ENCODE data around the gene SIVA1.

SIVA1 gene

DNA sequence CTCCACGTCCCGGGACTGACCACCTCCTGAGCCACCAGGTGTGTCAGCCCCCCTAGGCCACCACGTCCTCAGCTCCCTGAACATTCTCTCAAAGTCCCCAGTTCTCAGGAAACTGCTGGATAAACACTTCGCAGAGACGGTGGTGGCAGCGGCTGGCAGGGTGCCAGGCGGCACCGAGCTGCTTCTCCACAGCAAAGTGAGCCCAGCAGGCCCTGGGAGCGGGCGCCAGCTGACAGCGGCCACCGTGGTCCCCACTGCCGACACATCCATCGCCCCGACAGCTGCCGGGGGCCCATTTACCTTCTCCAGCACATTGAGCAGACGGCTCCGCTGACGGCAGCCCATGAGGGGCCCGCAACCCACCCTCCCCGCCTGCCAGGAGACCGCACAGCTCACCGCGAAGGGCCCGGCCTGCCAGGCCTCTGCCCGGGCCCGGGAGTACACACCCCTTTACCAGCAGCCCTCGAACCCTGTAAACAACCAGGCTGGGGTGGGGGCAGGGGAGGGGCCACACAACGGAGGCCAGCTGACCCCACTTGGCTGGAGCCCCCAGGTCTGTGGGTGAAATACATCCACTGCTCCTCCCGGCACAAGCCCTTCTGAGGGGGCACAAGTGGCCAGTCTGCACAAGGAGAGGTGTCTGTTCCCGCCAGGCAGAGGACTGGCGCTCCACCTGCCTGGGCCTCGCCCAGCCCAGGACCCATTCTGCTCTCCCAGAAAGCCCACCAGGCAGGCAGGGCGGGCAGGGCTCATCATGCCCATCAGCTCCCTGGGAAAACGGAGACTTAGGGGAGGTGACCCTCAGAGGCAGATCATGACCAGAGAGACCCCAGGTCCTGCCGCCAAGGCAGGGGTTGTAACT is 32.1 kb downstream of the SIVA1 start:
- DNase-seq (ENCODE audit: low spot score): no peak

DNA sequence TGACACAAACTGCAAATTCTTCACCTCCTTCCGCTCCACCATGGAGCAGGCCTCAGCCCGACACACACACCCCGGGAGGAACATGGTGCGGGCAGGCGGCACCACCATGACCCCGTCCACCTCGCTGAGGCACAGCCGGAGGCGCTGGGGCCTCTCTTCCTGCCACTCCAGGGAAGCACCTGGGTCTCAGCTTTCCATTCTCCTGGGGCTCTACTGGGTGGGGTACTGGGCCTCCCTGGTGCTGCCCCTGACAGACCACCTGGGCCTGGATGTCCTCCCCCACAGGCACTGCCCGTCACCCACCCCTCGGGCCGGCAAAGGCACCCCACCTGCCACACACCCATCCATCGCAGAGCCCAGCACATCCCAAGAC is 32.7 kb downstream of the SIVA1 start:
- DNase-seq (ENCODE audit: low spot score): no peak

DNA sequence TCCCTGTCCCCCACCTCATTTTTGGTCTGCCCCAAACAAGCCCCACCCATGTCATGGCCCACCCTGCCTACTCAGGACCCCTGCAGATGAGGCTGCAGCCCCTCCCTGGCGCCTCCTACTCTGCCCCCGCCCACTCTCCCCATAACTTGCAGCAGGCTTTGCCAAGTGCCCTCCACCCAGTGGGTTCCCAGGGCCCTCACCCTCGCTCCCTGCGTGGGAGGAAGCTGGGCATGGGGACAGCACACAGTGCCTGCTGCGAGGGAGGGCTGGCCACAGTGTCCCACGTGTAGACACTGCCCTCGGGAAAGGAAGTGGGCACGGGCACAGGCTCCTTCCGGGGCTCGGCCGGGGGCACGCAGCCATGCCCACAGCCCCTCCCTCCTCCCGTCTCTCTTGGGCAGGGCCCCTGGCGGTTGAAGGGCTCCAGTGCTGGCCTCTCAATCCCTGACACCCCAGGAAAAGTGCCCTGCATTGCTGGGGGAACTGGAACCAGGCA is 33.2 kb downstream of the SIVA1 start:
- no peak for DNase-seq (ENCODE audit: low spot score)

DNA sequence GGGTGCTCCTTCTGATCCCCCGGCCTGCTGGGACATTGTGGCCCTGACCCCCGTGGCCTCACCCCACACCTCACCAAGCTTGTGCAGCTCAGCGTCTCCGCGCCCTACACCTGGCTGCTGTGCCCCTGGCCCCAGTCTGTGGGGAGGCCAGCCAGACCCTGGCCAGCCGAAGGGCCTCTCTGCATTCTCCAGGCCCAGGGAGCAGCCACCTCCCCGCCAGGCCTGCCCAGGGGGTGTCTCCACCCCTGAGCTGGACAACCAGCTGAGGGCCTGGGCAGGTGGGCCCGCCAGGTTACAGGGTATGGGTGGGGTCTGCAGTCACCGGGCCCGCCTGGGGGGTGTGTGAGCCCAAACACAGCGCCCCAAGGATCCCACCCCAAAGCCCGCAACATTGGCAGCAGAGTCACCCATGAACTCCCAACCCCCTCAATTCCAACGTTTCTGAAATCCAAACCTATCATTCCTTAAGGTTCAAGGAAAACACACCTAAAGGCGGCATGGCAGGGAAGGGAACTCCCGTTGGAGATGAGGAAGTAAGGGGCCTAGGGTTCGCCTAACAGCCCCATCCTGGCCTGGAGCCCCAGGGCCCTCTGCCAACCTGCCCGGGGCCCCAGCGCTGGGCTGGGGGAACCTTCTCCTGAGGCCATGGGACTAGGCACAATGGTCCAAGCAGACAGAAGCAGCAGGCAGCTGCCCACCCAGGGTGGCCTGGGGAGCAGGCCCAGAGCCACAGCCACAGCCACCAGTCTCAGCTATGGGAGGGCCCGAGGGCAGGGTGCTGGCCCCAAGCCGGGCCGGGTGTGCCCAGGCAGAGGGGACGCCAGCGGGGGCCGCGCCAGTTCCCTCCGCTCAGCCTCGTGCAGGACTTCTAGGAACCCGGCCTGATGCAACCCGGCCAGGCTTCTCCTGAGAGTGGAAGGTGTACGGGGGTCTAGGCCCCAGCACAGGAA is 34.1 kb downstream of the SIVA1 start:
- no peak for DNase-seq (ENCODE audit: low spot score)

DNA sequence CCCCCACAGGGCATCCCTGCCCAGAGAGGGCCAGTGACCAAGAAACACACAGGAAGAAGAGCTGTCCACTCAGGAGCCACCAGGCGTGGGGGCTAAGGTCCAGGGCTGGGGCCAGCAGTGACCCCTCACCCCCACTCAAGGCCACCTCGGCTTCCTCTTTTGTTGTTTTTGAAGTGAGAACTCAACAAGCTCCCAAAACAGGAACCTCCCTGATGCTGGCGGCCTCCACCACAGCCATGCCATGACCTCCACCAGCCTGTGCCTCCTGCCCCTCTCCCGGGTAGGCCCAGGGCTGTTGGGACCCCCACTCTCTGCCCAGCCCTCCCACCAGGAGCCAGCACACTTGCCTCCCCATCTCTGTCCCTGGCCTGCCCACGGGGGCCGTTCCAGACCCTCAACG is 34.8 kb downstream of the SIVA1 start:
- DNase-seq (ENCODE audit: low spot score): no peak

DNA sequence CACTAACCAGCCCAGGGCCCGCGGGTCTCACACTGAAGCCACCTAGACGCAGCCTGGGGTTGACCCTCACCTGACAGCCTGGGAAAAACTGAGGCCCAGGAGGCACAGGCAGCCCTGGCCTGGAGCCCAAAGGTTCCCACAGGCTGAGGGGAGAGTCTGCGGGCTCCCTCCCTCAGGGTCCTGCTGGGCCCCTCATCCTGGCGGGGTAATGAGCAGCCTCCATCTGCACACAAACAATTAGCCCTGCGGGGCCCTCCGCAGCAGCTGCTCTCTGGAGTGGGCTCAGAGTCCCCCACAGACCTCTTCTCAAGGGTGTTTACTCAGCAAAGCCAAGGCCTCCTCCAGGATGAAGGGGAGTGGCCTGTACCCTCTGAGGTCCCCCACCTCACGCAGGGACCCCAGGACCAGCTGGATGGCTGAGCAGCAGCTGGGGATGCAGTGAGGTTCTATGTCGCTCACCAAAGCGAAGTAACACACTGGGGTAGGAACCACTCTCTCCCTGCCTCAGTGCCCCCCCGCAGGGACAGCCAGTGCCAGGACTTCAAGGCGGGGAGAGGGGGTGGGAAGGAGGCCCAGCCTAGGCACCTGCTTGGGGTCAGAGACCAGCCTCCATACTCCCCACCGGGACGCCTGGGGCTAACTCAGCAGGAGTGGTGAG is 35.3 kb downstream of the SIVA1 start:
- DNase-seq (ENCODE audit: low spot score): no peak

DNA sequence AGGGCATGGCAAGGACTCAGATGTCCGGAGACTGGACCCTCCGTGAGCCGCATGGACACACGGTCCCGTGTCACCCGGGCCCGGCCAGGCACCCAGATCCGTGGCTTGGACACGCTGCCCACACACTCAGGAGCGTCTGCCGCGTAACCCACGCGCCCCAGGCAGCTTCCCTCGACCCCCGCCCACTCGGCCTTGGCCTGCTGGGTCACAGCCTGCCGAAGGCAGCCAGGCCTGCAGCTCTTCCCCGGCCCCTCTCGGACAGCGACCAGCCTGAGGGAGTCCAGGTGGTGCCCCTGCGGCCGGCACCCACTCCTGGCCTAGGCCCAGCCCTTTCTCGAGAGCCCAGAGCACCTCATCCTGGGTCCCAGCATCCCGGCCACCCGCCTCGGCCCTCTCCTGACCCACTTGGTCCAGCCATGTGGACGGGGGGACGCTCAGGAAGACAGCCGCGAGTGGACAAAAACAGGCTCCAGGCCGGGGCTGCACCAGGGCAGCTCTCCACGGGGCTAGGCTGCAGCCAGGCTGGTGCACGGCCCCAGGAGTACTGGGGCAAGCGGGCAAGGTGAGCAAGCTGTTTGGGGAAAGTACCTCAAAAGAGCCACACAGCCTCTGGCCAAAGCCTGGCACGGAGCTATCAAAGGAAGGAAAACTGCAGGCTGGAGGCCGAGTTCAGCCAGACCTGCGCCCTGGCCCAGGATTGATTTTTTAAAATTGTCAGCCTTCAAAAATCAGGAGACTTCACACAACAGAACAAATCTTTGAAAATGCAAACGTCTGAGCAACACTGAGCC is 36.1 kb downstream of the SIVA1 start:
- DNase-seq (ENCODE audit: low spot score): no peak

DNA sequence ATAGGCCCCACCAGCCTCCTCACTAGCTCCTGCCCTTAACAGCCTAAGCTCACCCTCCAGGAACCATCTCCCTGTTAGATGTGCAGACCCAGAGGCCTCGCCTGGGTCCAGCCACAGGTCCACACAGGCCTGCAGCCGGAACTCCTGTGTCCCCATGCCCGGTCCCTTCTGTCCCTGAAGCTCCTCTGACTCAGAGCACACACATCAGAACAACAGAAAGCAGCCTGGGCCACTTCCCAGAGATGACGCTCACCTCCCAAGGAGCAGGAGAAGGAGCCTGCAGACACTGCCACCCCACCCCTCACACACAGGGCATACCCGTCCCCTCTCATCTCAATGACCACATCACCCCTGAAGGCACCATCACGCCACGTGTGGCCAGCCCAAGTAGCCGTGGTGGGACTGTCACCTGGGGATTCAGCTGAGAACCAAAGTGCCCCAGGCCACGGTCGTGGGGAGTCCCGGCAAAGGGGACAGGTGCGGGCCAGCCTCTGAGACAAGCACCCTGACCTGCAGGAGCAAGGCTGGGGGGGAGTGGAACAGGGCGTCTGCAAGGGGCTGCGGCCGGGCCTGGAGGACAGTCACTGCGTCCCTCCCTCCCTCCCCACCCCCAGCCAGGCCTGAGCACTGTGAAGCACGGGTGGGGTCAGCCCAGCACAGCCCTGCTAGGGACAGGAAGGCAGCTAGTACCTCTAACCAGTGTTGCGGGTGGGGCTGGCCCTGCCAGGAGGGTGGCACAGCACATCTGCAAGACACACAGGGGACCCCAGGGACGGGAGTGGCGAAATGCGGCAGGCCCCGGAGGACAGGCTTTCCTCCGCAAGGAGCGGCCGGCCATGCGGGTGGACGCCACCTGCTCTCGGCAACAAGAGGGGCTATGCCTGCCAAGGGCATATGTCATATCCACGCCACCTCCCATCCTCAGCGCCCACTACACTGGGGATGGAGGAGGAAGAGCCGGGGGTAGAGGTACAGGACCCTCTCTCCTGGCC is 37.1 kb downstream of the SIVA1 start:
- no peak for DNase-seq (ENCODE audit: low spot score)

DNA sequence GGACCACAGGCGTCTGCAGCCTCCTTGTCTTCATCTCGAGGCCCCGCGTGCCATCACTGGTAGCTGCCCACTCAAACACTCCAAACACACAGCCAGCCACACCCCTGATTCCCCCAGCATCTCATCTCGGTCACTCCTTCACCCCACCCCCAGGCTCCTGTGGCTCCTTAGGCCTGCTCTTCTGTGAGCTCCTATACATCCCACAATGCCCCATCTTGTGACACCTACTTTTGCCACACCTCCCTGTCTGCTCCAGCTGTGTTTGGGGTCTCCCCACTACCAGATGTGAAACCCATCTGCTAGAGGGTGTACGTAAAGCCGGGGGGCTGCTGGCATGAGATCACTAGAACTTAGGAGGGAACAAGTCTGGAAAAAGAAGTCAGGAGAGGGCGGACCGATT is 38.5 kb downstream of the SIVA1 start:
- no peak for DNase-seq (ENCODE audit: low spot score)

DNA sequence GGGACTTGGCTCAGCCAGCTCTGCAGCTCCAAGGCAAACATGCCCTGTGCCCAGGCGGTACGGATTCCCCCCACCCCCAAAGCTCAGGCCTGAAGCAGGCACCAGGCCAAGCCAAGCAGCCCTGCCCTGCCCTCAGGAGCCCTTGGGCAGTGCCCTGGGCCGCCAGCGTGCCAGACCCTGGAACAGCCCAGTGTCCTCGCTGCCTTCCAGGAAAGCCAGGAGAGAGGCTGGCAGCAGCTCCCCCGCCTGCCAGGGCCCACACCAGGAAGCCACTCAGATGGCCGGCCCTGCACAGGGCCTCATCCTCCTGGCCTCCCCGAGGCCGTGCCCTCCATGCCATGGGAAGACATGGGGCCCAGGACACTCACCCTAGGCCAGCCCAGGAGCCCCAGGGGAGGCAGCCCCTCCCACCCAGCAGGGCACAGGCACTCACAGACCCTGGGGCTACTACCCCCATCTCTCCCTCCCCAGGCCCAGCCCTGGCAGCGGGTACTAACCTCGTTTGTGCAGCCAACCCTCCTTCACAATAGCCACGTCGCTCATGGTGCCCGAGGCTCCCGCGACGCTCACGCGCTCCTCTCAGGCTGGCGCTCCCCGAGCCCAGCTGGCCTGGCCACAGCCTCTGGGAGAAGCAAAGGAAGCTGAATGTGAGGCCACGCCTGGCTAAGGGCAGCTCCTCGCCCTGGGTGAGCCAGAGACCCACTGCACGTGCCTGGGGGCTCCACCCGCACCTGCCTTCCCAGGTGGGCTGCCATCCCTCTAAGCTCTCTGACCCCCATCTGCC is 39.3 kb downstream of the SIVA1 start:
- DNase-seq (ENCODE audit: low spot score): no peak

DNA sequence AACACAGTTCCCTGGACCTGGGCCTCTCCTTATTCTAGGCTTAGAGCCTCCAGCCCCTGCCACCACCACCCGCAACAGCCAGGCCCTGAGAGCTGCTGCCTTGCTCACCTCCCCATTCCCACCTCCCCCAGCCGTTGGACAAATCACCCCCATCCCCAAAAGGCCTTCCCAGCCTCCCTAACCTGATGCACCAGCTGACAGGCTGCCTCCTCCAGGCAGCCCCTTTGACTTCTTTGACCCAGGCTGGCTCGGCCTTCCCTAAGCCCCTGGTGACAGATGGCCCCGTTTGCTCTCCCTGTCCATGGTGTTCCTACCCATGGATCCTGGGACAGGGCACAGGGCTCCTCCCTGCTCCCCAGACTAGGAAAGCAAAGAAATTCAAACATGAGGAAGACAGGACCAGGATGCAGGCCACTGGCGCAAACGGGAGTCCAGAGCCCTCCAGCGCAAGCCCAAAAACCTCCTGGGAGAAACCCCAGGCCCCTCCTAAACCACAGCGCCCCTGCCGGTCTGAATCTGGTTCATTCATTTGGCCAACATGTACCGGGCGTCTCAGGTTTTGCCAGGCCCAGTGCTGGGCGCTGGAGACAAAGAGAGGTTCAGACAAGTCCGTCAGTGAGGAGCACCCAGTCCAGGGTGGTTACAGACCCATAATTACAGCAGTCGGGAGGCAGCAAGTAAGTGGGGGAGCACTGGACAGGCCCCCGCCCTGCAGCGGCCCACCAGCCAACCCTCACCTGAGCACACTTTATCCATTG is 40.2 kb downstream of the SIVA1 start:
- no peak for DNase-seq (ENCODE audit: low spot score)

DNA sequence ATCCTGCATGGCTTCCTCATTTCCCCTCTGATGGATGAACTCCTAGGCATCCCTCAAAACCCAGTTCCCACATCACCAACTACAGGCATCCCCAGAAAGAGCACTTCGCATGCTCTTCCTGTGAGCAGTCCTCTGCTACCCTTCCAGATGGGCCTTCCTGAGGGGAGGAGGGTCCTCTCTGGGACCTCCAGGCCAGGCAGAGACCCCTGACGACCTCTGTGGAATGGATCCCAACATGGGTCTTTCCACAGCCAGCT is 40.7 kb downstream of the SIVA1 start:
- no peak for DNase-seq (ENCODE audit: low spot score)

DNA sequence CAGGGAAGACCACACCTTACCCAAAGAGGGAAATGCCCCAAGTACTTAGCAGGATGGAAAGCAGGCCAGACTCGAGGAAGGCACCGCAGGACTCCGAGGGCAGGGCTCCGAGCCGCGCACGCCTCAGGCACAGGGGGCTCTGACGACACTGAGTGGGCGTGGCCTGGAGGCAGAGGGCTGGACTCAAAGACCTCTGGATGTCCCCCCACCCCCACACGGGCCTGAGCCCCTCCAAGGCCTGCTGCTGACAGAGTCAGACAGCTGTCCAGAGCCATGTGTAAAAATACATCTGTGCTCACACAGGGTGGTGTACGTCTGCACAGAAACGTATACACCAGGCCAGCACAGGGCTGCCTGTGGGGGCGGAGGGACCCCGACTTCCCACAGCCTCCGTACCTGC is 41.2 kb downstream of the SIVA1 start:
- no peak for DNase-seq (ENCODE audit: low spot score)

DNA sequence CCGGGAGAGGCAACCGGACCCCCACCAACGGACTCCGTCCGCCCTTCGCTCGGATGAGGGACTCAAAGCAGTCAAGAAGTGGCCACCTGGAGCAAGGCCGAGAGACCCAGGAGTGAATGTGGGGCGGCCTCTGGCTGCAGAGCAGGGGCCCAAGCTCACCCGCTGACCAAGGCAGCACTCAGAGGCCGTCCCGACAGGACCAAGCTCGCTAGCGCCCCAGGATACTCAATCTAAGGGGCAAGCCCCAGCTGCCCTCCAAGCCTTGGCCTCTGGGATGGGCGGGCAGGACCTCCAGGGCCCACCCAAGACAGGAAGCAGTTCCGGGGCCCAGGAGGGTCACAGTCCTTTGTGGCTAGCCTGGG is 41.7 kb downstream of the SIVA1 start:
- DNase-seq (ENCODE audit: low spot score): no peak

DNA sequence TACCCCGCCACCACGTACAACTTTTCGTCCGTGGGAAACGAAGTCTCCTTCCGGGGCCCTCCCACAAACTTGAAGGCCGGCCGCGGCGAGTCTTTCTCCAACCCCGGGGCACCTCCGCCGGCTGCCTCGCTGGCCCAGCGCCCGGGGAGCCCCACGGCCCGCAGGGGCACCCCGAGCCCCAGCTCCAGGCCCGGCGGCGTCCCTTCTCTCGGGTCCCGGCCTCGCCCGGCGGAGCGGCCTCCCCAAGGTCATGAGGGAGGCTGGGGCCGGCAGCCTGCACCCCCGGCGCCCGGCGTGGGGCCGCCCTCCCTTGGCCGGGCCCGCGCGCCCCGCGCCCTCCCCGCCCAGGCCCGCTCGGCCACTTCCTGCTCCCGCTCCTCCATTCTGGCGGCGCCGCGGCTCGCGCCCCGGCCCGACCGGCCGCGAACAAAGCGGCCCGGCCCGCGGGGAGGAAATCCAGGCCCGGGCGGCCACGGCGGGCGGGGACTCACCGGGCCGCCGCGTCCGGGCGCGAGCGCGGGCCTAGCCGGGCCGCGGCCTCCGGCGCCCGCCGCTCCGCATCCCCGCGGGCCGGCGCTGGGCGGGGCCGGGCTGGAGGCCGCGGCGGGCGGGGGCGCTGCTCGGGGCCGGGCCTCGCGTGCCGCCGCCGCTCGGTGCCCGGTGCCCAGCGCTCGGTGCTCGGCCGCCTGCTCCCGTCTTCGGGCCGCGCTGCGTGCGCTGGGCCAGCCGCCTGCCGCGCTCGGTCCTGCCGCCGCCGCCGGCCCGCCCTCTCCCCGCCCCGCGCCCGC is 42.2 kb downstream of the SIVA1 start, which contains the start of gene AKT1:
AKT1 (minus strand) TSS at position 756 of the 788 bp plus-strand sequence. CDS start 3,105 bp downstream, outside the sequence.
- DNase-seq (ENCODE audit: low spot score): no peak

DNA sequence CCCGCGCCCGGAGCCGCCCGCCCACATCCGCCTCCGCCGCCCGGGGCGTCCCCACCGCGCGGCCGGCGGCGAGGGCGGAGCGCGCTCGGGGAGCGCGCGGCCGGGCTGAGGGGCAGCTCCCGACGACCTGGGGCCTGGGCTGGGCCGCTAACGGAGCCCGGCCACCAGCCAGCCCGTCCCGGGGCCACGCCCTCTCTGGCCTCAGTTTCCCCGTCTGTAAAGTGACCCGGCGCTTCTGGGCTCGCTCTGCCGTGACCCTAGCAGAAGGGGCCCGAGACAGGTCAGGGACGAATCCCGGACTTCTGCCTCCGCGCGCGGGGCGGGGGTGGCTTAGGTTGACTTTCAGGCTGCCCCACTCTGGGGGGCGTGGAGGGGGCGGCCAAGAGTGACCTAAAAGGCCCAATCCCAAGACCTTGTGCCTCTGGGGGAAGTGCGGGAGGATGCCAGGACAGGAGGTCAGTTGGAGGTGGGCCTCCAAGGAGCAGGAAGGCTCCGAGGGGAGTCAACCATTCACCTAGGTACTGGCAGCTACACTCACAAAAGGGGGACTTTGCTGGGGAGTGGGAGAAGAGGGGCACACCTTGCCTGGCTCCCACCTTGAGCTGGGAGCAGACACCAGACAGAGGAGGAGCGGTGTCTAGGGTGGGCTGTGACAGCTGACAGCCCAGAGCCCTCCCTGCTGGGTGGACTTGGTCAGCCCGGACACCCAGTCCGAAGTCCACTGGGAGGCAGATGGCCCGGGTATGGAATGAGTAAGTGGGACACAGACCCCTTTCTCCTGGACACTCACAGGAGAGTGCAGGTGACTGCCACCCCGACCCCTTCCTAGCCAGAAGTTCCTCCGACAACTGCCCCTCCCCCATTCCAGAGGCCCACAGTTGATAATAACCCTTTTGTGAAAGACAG is 43.1 kb downstream of the SIVA1 start:
- no peak for DNase-seq (ENCODE audit: low spot score)

DNA sequence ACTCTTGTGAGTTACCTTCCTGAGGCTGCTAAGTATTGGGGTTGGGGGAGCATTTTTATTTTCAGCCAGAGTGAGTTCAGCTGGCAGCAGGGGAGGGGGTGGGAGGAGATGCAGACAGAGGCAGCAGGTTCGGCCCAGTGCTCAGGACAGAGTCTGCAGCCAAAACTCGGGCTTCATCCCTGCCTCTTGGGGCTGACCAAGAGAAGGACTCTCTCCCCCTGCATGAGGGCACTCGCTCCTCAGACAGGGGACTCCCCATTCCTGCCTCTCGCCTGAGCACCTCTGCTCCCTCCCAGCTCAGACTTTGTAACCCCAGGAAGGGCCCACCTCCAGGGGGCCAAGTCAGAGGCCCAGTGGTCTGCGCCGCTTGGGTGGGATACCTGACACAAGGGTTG is 43.7 kb downstream of the SIVA1 start:
- DNase-seq (ENCODE audit: low spot score): no peak
